Loucy (cell line): ENCODE measurements around the gene CD180.

ENCODE experiments used
- H2AFZ ChIP-seq: fragments of 200-600 bp; sonication (generic); 2 replicates; pipeline ENCODE4 v1.6.0; 2016; ENCODE audit warnings: antibody characterized with exemption, mild to moderate bottlenecking, low read length, moderate library complexity
- H3F3A ChIP-seq: fragments of 200-600 bp; 2 replicates; pipeline ENCODE4 v1.6.0; 2016; ENCODE audit warnings: antibody characterized with exemption, low read depth, mild to moderate bottlenecking
- H3K27me3 ChIP-seq: fragments of 200-600 bp; sonication (generic); 2 replicates; pipeline ENCODE4 v1.6.1; 2014; ENCODE audit warnings: low read length, mild to moderate bottlenecking; ENCODE audit not compliant: insufficient read depth, poor library complexity, severe bottlenecking
- H3K36me3 ChIP-seq: fragments of 200-600 bp; sonication (generic); 2 replicates; pipeline ENCODE4 v1.6.1; 2016; ENCODE audit warnings: low read length; ENCODE audit not compliant: insufficient read depth
- H3K4me1 ChIP-seq: fragments of 200-600 bp; sonication (generic); 2 replicates; pipeline ENCODE4 v1.5.1; 2014; ENCODE audit warnings: low read length, mild to moderate bottlenecking; ENCODE audit not compliant: insufficient read depth, poor library complexity, severe bottlenecking
- H3K4me2 ChIP-seq: fragments of 200-600 bp; sonication (generic); 2 replicates; pipeline ENCODE4 v1.6.0; 2014; ENCODE audit warnings: antibody characterized with exemption, low read length, low read depth, mild to moderate bottlenecking; ENCODE audit not compliant: poor library complexity, severe bottlenecking
- H3K4me3 ChIP-seq: fragments of 200-600 bp; sonication (generic); 2 replicates; pipeline ENCODE4 v1.5.1; 2014; ENCODE audit warnings: low read length, mild to moderate bottlenecking, mixed read lengths; ENCODE audit not compliant: poor library complexity, severe bottlenecking
- H3K79me2 ChIP-seq: fragments of 200-600 bp; sonication (generic); 2 replicates; pipeline ENCODE4 v1.6.1; 2014; ENCODE audit warnings: low read length; ENCODE audit not compliant: insufficient read depth
- H3K9ac ChIP-seq: fragments of 200-600 bp; sonication (generic); 2 replicates; pipeline ENCODE4 v1.6.0; 2014; ENCODE audit warnings: mild to moderate bottlenecking, low read depth, low read length, moderate library complexity; ENCODE audit not compliant: poor library complexity, severe bottlenecking
- H3K9me2 ChIP-seq: fragments of 200-600 bp; sonication (generic); replicated peaks from 2 replicates; pipeline ENCODE4 v1.6.1; 2016; ENCODE audit warnings: low read depth, low read length, mixed read lengths
- H3K9me3 ChIP-seq: fragments of 200-600 bp; sonication (generic); 2 replicates; pipeline ENCODE4 v1.6.1; 2014; ENCODE audit warnings: mild to moderate bottlenecking, antibody characterized with exemption, low read length, low read depth; ENCODE audit not compliant: insufficient read depth
- H4K20me1 ChIP-seq: fragments of 200-600 bp; sonication (generic); 2 replicates; pipeline ENCODE4 v1.6.0; 2014; ENCODE audit warnings: antibody characterized with exemption, low read length, mild to moderate bottlenecking; ENCODE audit not compliant: insufficient read depth, poor library complexity, severe bottlenecking
- EZH2phosphoT487 ChIP-seq: fragments of 200-600 bp; IDR thresholded peaks from 2 replicates; pipeline ENCODE4 v1.6.1; 2018; ENCODE audit warnings: antibody characterized with exemption, mild to moderate bottlenecking, moderate library complexity, borderline replicate concordance
- TF ChIP-seq, protein P1 (sequence below): fragments of 200-600 bp; sonication (generic); conservative IDR thresholded peaks from 2 replicates; pipeline ENCODE4 v1.5.1; 2014; ENCODE audit warnings: mild to moderate bottlenecking, antibody characterized with exemption, low read length

Gene CD180

DNA sequence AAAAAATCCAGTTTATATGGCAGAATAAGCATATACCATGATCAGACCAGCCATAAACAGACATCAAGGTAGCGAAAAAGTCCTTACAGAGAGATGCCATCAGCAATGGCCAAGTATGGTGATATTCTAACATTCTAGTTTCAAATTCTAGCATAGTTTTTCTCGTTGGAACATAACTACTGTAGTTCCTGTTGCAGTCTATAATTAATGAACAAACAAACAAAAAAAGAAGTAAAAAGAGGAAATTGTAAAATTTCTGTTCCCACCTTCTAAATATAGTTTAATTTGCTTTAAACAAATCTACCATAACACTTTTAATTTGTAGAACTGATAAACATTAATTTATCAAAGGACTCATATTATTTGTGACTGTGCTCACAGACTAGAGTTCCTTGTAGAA, 9.9 kb upstream of the CD180 start:
- peak overlapping the region; percentile 52 for H3K4me2 ChIP-seq
- no peak overlapping the region for H2AFZ ChIP-seq
- peaks cover 3% of the 10 kb centered on the region for H3F3A ChIP-seq
- H3K9ac ChIP-seq, result no peak overlapping the region
- H3K79me2 ChIP-seq, result no peaks in the 10 kb centered on the region
- H3K36me3 ChIP-seq, result no peaks in the 10 kb centered on the region
- no peaks in the 10 kb centered on the region for H4K20me1 ChIP-seq
- H3K4me1 ChIP-seq, result peaks cover 50% of the 10 kb centered on the region
- no peaks in the 10 kb centered on the region for H3K27me3 ChIP-seq
- no peaks in the 10 kb centered on the region for H3K9me2 ChIP-seq
- TF ChIP-seq, protein P1, sequence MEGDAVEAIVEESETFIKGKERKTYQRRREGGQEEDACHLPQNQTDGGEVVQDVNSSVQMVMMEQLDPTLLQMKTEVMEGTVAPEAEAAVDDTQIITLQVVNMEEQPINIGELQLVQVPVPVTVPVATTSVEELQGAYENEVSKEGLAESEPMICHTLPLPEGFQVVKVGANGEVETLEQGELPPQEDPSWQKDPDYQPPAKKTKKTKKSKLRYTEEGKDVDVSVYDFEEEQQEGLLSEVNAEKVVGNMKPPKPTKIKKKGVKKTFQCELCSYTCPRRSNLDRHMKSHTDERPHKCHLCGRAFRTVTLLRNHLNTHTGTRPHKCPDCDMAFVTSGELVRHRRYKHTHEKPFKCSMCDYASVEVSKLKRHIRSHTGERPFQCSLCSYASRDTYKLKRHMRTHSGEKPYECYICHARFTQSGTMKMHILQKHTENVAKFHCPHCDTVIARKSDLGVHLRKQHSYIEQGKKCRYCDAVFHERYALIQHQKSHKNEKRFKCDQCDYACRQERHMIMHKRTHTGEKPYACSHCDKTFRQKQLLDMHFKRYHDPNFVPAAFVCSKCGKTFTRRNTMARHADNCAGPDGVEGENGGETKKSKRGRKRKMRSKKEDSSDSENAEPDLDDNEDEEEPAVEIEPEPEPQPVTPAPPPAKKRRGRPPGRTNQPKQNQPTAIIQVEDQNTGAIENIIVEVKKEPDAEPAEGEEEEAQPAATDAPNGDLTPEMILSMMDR, result no peak
- no peak for TF ChIP-seq EZH2phosphoT487
- H3K9me3 ChIP-seq, result peaks cover 1% of the 10 kb centered on the region; the same call in 1 of the 2 replicates
- peak overlapping the region; percentile 30 for H3K4me3 ChIP-seq

DNA sequence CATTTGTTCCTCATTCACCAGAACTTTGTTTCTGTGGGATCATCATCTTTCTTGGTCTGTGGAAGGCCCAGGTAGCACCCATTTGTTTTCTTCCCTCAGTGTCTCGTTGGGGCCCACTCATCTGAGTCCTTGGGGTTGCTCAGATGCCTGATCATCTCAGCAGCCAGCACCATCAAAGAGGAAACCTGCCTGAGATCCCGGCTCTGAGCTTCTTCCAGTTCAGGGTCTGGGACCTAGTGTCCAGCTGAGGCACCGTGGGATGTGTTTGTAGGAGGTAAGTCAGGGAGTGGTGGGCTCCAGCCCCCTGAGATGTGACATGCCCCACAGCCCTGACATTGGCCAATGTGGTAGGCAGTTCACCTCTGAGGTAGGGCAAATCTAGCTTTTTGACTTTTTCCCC, 9.4 kb upstream of the CD180 start:
- TF ChIP-seq, protein P1, result no peak
- TF ChIP-seq EZH2phosphoT487, result no peak
- peaks cover 3% of the 10 kb centered on the region for H3F3A ChIP-seq
- H3K9ac ChIP-seq, result no peak overlapping the region
- H3K9me2 ChIP-seq, result no peaks in the 10 kb centered on the region
- H3K27me3 ChIP-seq, result no peaks in the 10 kb centered on the region
- no peak overlapping the region for H3K4me3 ChIP-seq
- peaks cover 5% of the 10 kb centered on the region; the same call in 1 of the 2 replicates for H3K9me3 ChIP-seq
- H2AFZ ChIP-seq, result no peak overlapping the region
- no peaks in the 10 kb centered on the region for H3K36me3 ChIP-seq
- peaks cover 50% of the 10 kb centered on the region for H3K4me1 ChIP-seq
- peak overlapping the region; percentile 52 for H3K4me2 ChIP-seq
- H3K79me2 ChIP-seq, result no peaks in the 10 kb centered on the region
- H4K20me1 ChIP-seq, result no peaks in the 10 kb centered on the region

DNA sequence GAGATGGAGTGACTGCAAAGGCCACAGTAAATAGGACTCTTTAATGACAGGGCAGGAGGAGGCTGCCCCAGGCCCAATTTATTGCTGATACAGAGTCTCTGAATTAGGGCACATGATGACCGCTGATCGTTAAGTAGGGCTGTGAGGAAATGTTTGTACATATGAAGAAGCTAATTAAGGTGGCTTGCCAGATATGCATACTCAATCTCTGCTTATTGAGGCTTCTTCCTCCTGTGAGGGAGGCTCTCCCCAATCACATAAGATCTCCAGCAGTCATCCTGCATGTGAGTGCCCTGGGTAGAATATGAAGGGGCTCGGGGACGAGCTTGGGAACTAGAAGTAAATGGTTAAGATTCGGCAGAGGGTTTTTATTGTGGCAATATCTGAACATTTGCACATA, 8.2 kb upstream of the CD180 start:
- TF ChIP-seq, protein P1, result no peak
- TF ChIP-seq EZH2phosphoT487, result no peak
- Histone ChIP-seq H3K9me3 (peaks cover 5% of the 10 kb centered on the region; the same call in 1 of the 2 replicates), H3K9ac (no peak overlapping the region), H3K4me1 (peaks cover 54% of the 10 kb centered on the region), H3K27me3 (no peaks in the 10 kb centered on the region), H3K79me2 (no peaks in the 10 kb centered on the region), H3K4me2 (no peak overlapping the region), H3K36me3 (no peaks in the 10 kb centered on the region), H4K20me1 (no peaks in the 10 kb centered on the region), H2AFZ (no peak overlapping the region), H3K4me3 (no peak overlapping the region), H3F3A (peaks cover 3% of the 10 kb centered on the region), H3K9me2 (no peaks in the 10 kb centered on the region)
